Gastroesophageal sphincter (tissue), 4 donors: ENCODE measurements around the gene TMEM220. TPM values are rescaled to one million over a fixed set of nuclear protein-coding genes. Genes with fewer than 3 reads are reported as not detected.
"Not testable (repeated sequence)": the region's sequence is repeated elsewhere in the genome, so short reads cannot be mapped to it uniquely, and the experiment has no call there.

Experiments
- ATAC-seq: fragments of 150-250 bp; one replicate; pipeline ENCODE4 v1.9.1; 2016; ENCODE audit warnings: mild to moderate bottlenecking, moderate library complexity
- H3K27ac ChIP-seq, 4 donors: fragments of 200-600 bp; sonication (generic) in 3 of 4; 1 replicate in 3 of 4; 2 replicates in 1 of 4; pipeline ENCODE4 v1.5.1; 2016 to 2019
- H3K27me3 ChIP-seq: fragments of 200-600 bp; sonication (generic); one replicate; pipeline ENCODE4 v1.5.1; 2019
- H3K36me3 ChIP-seq, 2 donors: fragments of 200-600 bp; sonication (generic); one replicate each; pipeline ENCODE4 v1.5.1; 2019; ENCODE audit warnings: control low read depth in 1 of 2
- H3K4me1 ChIP-seq, 3 donors: fragments of 200-600 bp; sonication (generic); 1 replicate in 2 of 3; 2 replicates in 1 of 3; pipeline ENCODE4 v1.5.1; 2016 to 2019; ENCODE audit warnings: control low read depth in 2 of 3
- H3K4me3 ChIP-seq, 2 donors: fragments of 200-600 bp; sonication (generic); one replicate each; pipeline ENCODE4 v1.5.1; 2019; ENCODE audit warnings: mild to moderate bottlenecking in 1 of 2, moderate library complexity in 1 of 2
- H3K9me3 ChIP-seq, 3 donors: fragments of 200-600 bp; sonication (generic); one replicate each; pipeline ENCODE4 v1.5.1; 2017 to 2019; ENCODE audit warnings: control low read depth in 2 of 3
- CTCF ChIP-seq, 4 experiments: fragments of 200-600 bp in 2 of 4; fragments of 450-650 bp in 2 of 4; sonication (generic) in 1 of 4; IDR thresholded peaks; one replicate each; pipeline ENCODE4 v1.5.1; 2017 to 2019; ENCODE audit warnings: antibody characterized with exemption in 4 of 4, mild to moderate bottlenecking in 2 of 4, moderate library complexity in 2 of 4
- EP300 ChIP-seq: sonication (generic); formaldehyde crosslinking; IDR thresholded peaks from one replicate; pipeline ENCODE4 v1.6.1; 2017; ENCODE audit warnings: antibody characterized with exemption, mild to moderate bottlenecking
- POLR2A ChIP-seq, 2 donors: fragments of 450-650 bp; IDR thresholded peaks; one replicate each; pipeline ENCODE4 v1.6.1; 2017; ENCODE audit warnings: antibody characterized with exemption in 2 of 2, mild to moderate bottlenecking in 2 of 2, moderate library complexity in 1 of 2
- POLR2AphosphoS5 ChIP-seq: sonication (generic); formaldehyde crosslinking; IDR thresholded peaks from one replicate; pipeline ENCODE4 v1.6.1; 2017; ENCODE audit warnings: antibody characterized with exemption
- WGBS, 2 donors: methylation state at CpG; one replicate each; pipeline ENCODE4 v1.1.5; 2018; ENCODE audit warnings: low coverage in 1 of 2; 5-methylcytosine and 5-hydroxymethylcytosine counted together
- total RNA-seq, 4 donors: library from RNA; depleted of rRNA; stranded (reverse); fragments of >200 nt; gene quantifications; one replicate each; pipeline ENCODE4 v1.1.0, GENCODE V29; 2016

TMEM220 gene
- total RNA-seq, 4 donors from 2014 or later = 9.4 to 18.3 (median 15.6) TPM

DNA sequence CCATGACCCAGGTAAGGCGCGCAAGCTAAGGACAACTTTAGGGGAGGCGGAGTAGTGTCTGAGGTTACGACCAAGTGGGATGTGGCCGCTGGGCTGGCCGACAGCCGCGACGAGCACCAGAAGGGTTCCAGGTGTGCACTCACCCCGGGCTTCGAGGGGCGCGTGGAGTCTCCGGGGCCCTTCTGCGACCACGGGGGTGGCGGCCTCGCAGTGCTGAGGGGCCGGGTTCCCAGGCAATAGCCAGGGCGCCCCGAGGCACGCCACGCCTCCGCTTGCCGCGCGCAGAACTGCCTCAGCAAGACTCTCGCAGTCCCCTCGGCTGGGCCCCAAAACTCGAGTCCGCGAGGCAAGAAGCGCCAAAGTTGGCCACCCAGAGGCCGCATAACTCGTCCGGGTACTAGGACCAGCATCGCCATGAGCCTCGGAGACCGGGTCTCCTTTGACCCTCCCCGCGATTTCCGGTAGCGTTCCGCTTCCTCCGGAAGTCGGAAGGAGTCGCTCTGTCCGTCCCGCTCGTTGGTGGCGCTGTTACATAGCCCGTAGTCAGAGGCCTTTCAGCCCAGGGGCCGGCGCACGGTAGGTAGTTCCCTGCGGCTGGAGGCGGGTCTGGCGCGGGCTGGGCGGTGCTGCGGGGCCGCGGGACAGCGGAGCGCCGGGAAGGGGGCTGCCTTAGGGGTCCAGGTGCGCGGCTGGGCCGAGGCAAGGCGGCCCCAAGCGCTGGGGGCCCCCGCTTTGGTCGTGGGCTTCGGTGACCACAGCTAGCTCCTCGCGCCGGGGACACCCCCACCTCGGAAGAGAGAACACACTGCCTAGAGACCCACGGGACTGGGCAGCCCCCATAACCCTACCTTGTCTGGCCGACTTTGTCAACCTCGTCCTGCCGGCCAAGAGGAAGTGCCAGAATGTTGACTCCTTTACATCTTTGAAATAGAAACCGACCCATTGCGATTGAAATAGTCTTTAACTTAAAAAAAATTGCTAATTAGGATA is 32.4 kb downstream of the TMEM220 start, which contains the start of the genes ADPRM and SCO1:
ADPRM (plus strand) TSS at position 503 of the 990 bp plus-strand sequence. CDS start 7,333 bp downstream, outside the sequence.
SCO1 (minus strand) TSS at position 442 of the 990 bp plus-strand sequence; CDS start at position 416, 26 bp downstream.
- Histone ChIP-seq H3K27me3 (no peaks in the 10 kb centered on the region), H3K9me3 (no peaks in the 10 kb centered on the region), H3K36me3 (peaks cover 3 to 32% of the 10 kb centered on the region in 2 donors), H3K4me1 (peaks cover 5 to 45% (median 8%) of the 10 kb centered on the region in 3 donors), H3K27ac (peak within 1 kb of the TSS; percentile 92 to 98 (median 96)), H3K4me3 (peak within 1 kb of the TSS; percentile 78 to 93)
- TF ChIP-seq POLR2AphosphoS5 (peak; percentile 93), CTCF (IDR thresholded peaks at IDR 0.05) (peak in 3 of 4 experiments; percentile 15 to 63 (median 38)), EP300 (no peak), POLR2A (IDR thresholded peaks at IDR 0.05) (peak; percentile 78 to 87)
- WGBS, 2 donors = 0% methylated on average over 6 to 7 of the region's 84 CpGs
- peak; percentile 98 for ATAC-seq

DNA sequence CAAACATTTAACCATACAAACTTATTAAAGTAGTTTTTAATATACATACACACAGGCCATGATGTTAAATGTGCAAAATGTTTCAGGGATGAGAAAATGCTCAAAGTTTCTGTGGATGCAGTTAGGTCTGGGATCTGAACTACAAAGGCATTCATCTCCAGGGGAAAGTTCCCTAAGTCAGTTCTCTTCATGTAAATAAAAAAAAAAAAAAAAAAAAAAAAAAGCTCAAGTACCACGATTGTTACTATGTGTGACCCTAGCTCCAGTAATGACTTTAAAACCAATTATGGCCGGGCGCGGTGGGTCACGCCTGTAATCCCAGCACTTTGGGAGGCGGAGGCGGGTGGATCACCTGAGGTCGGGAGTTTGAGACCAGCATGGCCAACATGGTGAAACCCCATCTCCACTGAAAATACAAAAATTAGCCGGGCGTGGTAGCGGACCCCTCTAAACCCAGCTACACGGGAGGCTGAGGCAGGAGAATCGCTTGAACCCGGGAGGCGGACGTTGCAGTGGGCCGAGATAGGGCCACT is 33.9 kb downstream of the TMEM220 start:
- WGBS, 2 donors = 80 to 86% methylated on average over 12 to 13 of the region's 17 CpGs
- not testable (repeated sequence) for H3K27ac ChIP-seq, ATAC-seq, H3K27me3 ChIP-seq, H3K9me3 ChIP-seq
- peak overlapping the region in 1 of 2 donors; percentile 93 for H3K4me3 ChIP-seq
- H3K4me1 ChIP-seq = peaks cover 5 to 44% (median 8%) of the 10 kb centered on the region in 3 donors
- H3K36me3 ChIP-seq = peaks cover 6 to 47% of the 10 kb centered on the region in 2 donors

GRCh38 chr17:10687499-10687898 is 42.3 kb downstream of the TMEM220 start:
- no peaks in the 10 kb centered on the region for H3K4me1 ChIP-seq
- TF ChIP-seq CTCF (IDR thresholded peaks at IDR 0.05) = no peak
- no peak for TF ChIP-seq POLR2A (IDR thresholded peaks at IDR 0.05)
- no peak for TF ChIP-seq EP300
- no peak for TF ChIP-seq POLR2AphosphoS5
- H3K9me3 ChIP-seq = no peaks in the 10 kb centered on the region
- WGBS, 2 donors = 78 to 89% methylated on average over 2 of the region's 2 CpGs
- H3K4me3 ChIP-seq = no peak overlapping the region
- peaks cover 3 to 85% of the 10 kb centered on the region in 2 donors for H3K36me3 ChIP-seq
- H3K27ac ChIP-seq = no peak overlapping the region
- no peaks in the 10 kb centered on the region for H3K27me3 ChIP-seq
- ATAC-seq = no peak

- H3K27me3 ChIP-seq = no peaks in the 10 kb centered on the region
- TF ChIP-seq EP300 (no peak), CTCF (IDR thresholded peaks at IDR 0.05) (peak; percentile 20 to 33 (median 25)), POLR2A (IDR thresholded peaks at IDR 0.05) (no peak), POLR2AphosphoS5 (no peak)
- ATAC-seq = no peak
- peaks cover 0 to 14% (median 0%) of the 10 kb centered on the region in 3 donors for H3K4me1 ChIP-seq
- peaks cover 0 to 86% of the 10 kb centered on the region in 2 donors for H3K36me3 ChIP-seq
- no peaks in the 10 kb centered on the region for H3K9me3 ChIP-seq
- H3K4me3 ChIP-seq = no peak overlapping the region
- H3K27ac ChIP-seq = no peak overlapping the region
- 46 to 71% methylated on average over 2 of the region's 2 CpGs for WGBS, 2 donors
Measured at GRCh38 chr17:10683853-10684252, 46.0 kb downstream of the TMEM220 start.

- Histone ChIP-seq H3K27me3 (no peaks in the 10 kb centered on the region), H3K4me1 (peaks cover 0 to 14% (median 0%) of the 10 kb centered on the region in 3 donors), H3K4me3 (no peak overlapping the region), H3K9me3 (no peaks in the 10 kb centered on the region), H3K27ac (peak overlapping the region; percentile 56 to 67 (median 58)), H3K36me3 (peaks cover 0 to 93% of the 10 kb centered on the region in 2 donors)
- no peak for ATAC-seq
- TF ChIP-seq EP300 = no peak
- TF ChIP-seq POLR2A (IDR thresholded peaks at IDR 0.05) = no peak
- no peak for TF ChIP-seq CTCF (IDR thresholded peaks at IDR 0.05)
- TF ChIP-seq POLR2AphosphoS5 = no peak
- 24 to 41% methylated on average over 6 to 7 of the region's 7 CpGs for WGBS, 2 donors
Measured at GRCh38 chr17:10681866-10682446, 47.9 kb downstream of the TMEM220 start.
